Stimulated activated naive CD8-positive, alpha-beta T cell treated with anti-CD3 and anti-CD28 coated beads, Interleukin-15, Interleukin-2, amounts not matched to agents 100 ng/mL and 50 ng/mL, for 24 hours (primary cell): ENCODE results near the gene CUBN.
A peak's percentile ranks its signal among the peaks of the same experiment; 100 is the strongest.

Source experiments
- H3K27ac Mint-ChIP-seq: one replicate; pipeline ENCODE4 v1.8.0; 2021; ENCODE audit warnings: mild to moderate bottlenecking, mixed read lengths
- H3K27me3 Mint-ChIP-seq: one replicate; pipeline ENCODE4 v1.8.0; 2021; ENCODE audit warnings: mixed read lengths
- H3K36me3 Mint-ChIP-seq: one replicate; pipeline ENCODE4 v1.8.0; 2021; ENCODE audit warnings: low read depth, mixed read lengths
- H3K4me1 Mint-ChIP-seq: one replicate; pipeline ENCODE4 v1.8.0; 2021; ENCODE audit warnings: low read depth, mixed read lengths
- H3K4me3 Mint-ChIP-seq: one replicate; pipeline ENCODE4 v1.8.0; 2021; ENCODE audit warnings: mild to moderate bottlenecking, mixed read lengths
- H3K9me3 Mint-ChIP-seq: one replicate; pipeline ENCODE4 v1.8.0; 2021; ENCODE audit warnings: mixed read lengths

Gene CUBN

GRCh38 chr10:17075533-17076359 lies 53.9 kb downstream of the CUBN start:
- Mint-ChIP-seq H3K4me1 (peaks cover 29% of the 10 kb centered on the region), H3K36me3 (peaks cover 3% of the 10 kb centered on the region), H3K27ac (no peak overlapping the region), H3K9me3 (no peaks in the 10 kb centered on the region), H3K4me3 (no peak overlapping the region), H3K27me3 (no peaks in the 10 kb centered on the region)

- Mint-ChIP-seq H3K27ac (no peak overlapping the region), H3K4me1 (peaks cover 29% of the 10 kb centered on the region), H3K4me3 (no peak overlapping the region), H3K9me3 (no peaks in the 10 kb centered on the region), H3K36me3 (peaks cover 11% of the 10 kb centered on the region), H3K27me3 (no peaks in the 10 kb centered on the region)
Measured at GRCh38 chr10:17074541-17074847, 55.1 kb downstream of the CUBN start.

GRCh38 chr10:17073725-17074540 lies 55.7 kb downstream of the CUBN start:
- Mint-ChIP-seq H3K27me3 (no peaks in the 10 kb centered on the region), H3K9me3 (no peaks in the 10 kb centered on the region), H3K4me3 (no peak overlapping the region), H3K4me1 (peaks cover 29% of the 10 kb centered on the region), H3K36me3 (peaks cover 14% of the 10 kb centered on the region), H3K27ac (peak overlapping the region; percentile 28)

GRCh38 chr10:17068953-17069352 lies 60.7 kb downstream of the CUBN start:
- Mint-ChIP-seq H3K27me3 (no peaks in the 10 kb centered on the region), H3K27ac (no peak overlapping the region), H3K4me3 (no peak overlapping the region), H3K36me3 (peaks cover 29% of the 10 kb centered on the region), H3K9me3 (no peaks in the 10 kb centered on the region), H3K4me1 (peaks cover 33% of the 10 kb centered on the region)

- Mint-ChIP-seq H3K9me3 (no peaks in the 10 kb centered on the region), H3K4me3 (peak overlapping the region; percentile 9), H3K4me1 (peaks cover 38% of the 10 kb centered on the region), H3K36me3 (peaks cover 29% of the 10 kb centered on the region), H3K27me3 (no peaks in the 10 kb centered on the region), H3K27ac (peak overlapping the region; percentile 28)
Measured at GRCh38 chr10:17067376-17068264, 62.0 kb downstream of the CUBN start.

- Mint-ChIP-seq H3K4me1 (peaks cover 45% of the 10 kb centered on the region), H3K4me3 (no peak overlapping the region), H3K36me3 (peaks cover 29% of the 10 kb centered on the region), H3K9me3 (no peaks in the 10 kb centered on the region), H3K27ac (peak overlapping the region; percentile 32), H3K27me3 (no peaks in the 10 kb centered on the region)
Measured at GRCh38 chr10:17066807-17067206, 62.8 kb downstream of the CUBN start.

- H3K4me1 Mint-ChIP-seq, result peaks cover 53% of the 10 kb centered on the region
- H3K27ac Mint-ChIP-seq, result peak overlapping the region; percentile 38
- H3K4me3 Mint-ChIP-seq, result no peak overlapping the region
Measured at GRCh38 chr10:17066000-17066399, 63.6 kb downstream of the CUBN start.

GRCh38 chr10:17065273-17065672 lies 64.3 kb downstream of the CUBN start:
- Mint-ChIP-seq H3K36me3 (peaks cover 21% of the 10 kb centered on the region), H3K27me3 (no peaks in the 10 kb centered on the region), H3K4me1 (peaks cover 55% of the 10 kb centered on the region), H3K27ac (no peak overlapping the region), H3K4me3 (no peak overlapping the region), H3K9me3 (no peaks in the 10 kb centered on the region)

More at GRCh38 chr10:17066000-17066399, 63.6 kb downstream of the CUBN start:
- Mint-ChIP-seq H3K36me3 (peaks cover 28% of the 10 kb centered on the region), H3K9me3 (no peaks in the 10 kb centered on the region), H3K27me3 (no peaks in the 10 kb centered on the region)

GRCh38 chr10:17064435-17064834 lies 65.2 kb downstream of the CUBN start:
- peaks cover 17% of the 10 kb centered on the region for H3K36me3 Mint-ChIP-seq

GRCh38 chr10:17062955-17063484 lies 66.6 kb downstream of the CUBN start:
- no peak overlapping the region for H3K4me3 Mint-ChIP-seq

More at GRCh38 chr10:17064435-17064834, 65.2 kb downstream of the CUBN start:
- no peak overlapping the region for H3K27ac Mint-ChIP-seq
- peaks cover 56% of the 10 kb centered on the region for H3K4me1 Mint-ChIP-seq
- no peaks in the 10 kb centered on the region for H3K9me3 Mint-ChIP-seq
- no peaks in the 10 kb centered on the region for H3K27me3 Mint-ChIP-seq
- no peak overlapping the region for H3K4me3 Mint-ChIP-seq

GRCh38 chr10:17062493-17062892 lies 67.1 kb downstream of the CUBN start:
- Mint-ChIP-seq H3K36me3 (peaks cover 15% of the 10 kb centered on the region), H3K9me3 (no peaks in the 10 kb centered on the region), H3K27ac (no peak overlapping the region), H3K27me3 (no peaks in the 10 kb centered on the region), H3K4me3 (peak overlapping the region; percentile 27), H3K4me1 (peaks cover 51% of the 10 kb centered on the region)

More at GRCh38 chr10:17062955-17063484, 66.6 kb downstream of the CUBN start:
- peaks cover 56% of the 10 kb centered on the region for H3K4me1 Mint-ChIP-seq
- H3K9me3 Mint-ChIP-seq, result no peaks in the 10 kb centered on the region
- no peaks in the 10 kb centered on the region for H3K27me3 Mint-ChIP-seq
- H3K36me3 Mint-ChIP-seq, result peaks cover 15% of the 10 kb centered on the region
- peak overlapping the region; percentile 56 for H3K27ac Mint-ChIP-seq

GRCh38 chr10:17062009-17062408 lies 67.6 kb downstream of the CUBN start:
- H3K9me3 Mint-ChIP-seq, result no peaks in the 10 kb centered on the region
- H3K4me3 Mint-ChIP-seq, result no peak overlapping the region
- H3K27me3 Mint-ChIP-seq, result no peaks in the 10 kb centered on the region
- H3K36me3 Mint-ChIP-seq, result peaks cover 15% of the 10 kb centered on the region
- no peak overlapping the region for H3K27ac Mint-ChIP-seq
- peaks cover 46% of the 10 kb centered on the region for H3K4me1 Mint-ChIP-seq

GRCh38 chr10:17061418-17061817 lies 68.2 kb downstream of the CUBN start:
- no peak overlapping the region for H3K27ac Mint-ChIP-seq
- peaks cover 40% of the 10 kb centered on the region for H3K4me1 Mint-ChIP-seq
- no peaks in the 10 kb centered on the region for H3K27me3 Mint-ChIP-seq
- no peaks in the 10 kb centered on the region for H3K9me3 Mint-ChIP-seq
- H3K4me3 Mint-ChIP-seq, result no peak overlapping the region
- peaks cover 14% of the 10 kb centered on the region for H3K36me3 Mint-ChIP-seq

- Mint-ChIP-seq H3K27ac (no peak overlapping the region), H3K27me3 (no peaks in the 10 kb centered on the region), H3K36me3 (peaks cover 5% of the 10 kb centered on the region), H3K9me3 (no peaks in the 10 kb centered on the region), H3K4me1 (peaks cover 36% of the 10 kb centered on the region), H3K4me3 (no peak overlapping the region)
Measured at GRCh38 chr10:17060289-17060688, 69.3 kb downstream of the CUBN start.
